Measurements from ENCODE around the gene ANKLE2. TPM values are rescaled to one million over a fixed set of nuclear protein-coding genes. Genes with fewer than 3 reads are reported as not detected.
A peak's percentile ranks its signal among the peaks of the same experiment; 100 is the strongest.

The ANKLE2 gene
- total and polyA plus RNA-seq, 2 of the 8 experiments (the other 6 are each of a cell fraction or from before 2014, with no cell fraction given) = 41.0 to 64.9 TPM

DNA sequence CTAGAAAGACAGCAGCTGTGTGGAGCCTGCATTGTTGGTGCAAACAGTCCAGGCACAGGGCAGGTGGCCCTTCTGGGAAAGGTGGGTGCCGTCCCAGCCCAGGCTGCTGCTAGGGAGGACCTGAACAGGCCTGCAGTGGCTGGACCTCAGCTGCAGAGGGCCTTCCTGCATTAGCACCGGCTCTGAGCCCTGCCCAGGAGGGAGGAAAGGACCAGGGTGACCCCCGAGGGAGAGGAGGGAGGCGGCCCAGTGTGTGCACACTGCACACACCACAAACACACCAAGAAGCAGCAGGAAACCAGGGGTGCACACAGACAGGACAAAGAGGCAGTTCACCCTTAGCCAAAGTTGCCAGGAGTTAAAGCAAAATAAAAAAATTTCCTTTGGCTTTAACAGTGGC, 59.0 kb downstream of the ANKLE2 start:
- Histone ChIP-seq H3K4ac (replicated peaks; ENCODE audit: insufficient read length, low read depth, low read length) (no peak overlapping the region), H3K23ac (ENCODE audit: insufficient read length) (no peak overlapping the region), H2BK120ac (replicated peaks; ENCODE audit: low read depth, low read length) (no peak overlapping the region), H3K79me1 (ENCODE audit: low read depth, low read length) (no peaks in the 10 kb centered on the region), H2BK15ac (ENCODE audit: low read length) (no peak overlapping the region), H2AFZ (ENCODE audit: low read length) (no peak overlapping the region), H3K27ac (ENCODE audit: low read depth, low read length) (no peak overlapping the region), H4K5ac (ENCODE audit: insufficient read length, low read depth, low read length) (no peak overlapping the region), H4K20me1 (replicated peaks in 1 of 2; ENCODE audit: control insufficient read depth in 1 of 2, insufficient read depth in 2 of 2, low read length in 2 of 2) (peaks cover 2 to 3% of the 10 kb centered on the region in 2 experiments), H3K79me2 (ENCODE audit: control insufficient read depth in 1 of 2, insufficient read depth in 2 of 2, low read length in 2 of 2) (no peaks in the 10 kb centered on the region), H2AK5ac (ENCODE audit: low read depth, low read length) (no peak overlapping the region), H3K18ac (ENCODE audit: extremely low read depth, low read length) (no peak overlapping the region), H3K9ac (replicated peaks in 1 of 4; ENCODE audit: extremely low read depth in 1 of 4, low read depth in 3 of 4, low read length in 3 of 4) (no peak overlapping the region), H3K23me2 (ENCODE audit: low read depth, low read length) (no peaks in the 10 kb centered on the region), H4K8ac (ENCODE audit: extremely low read depth, insufficient read depth, low read length) (no peak overlapping the region), H3K9me3 (ENCODE audit: insufficient read depth in 2 of 2, low read depth in 1 of 2, low read length in 1 of 2) (no peaks in the 10 kb centered on the region), H2BK12ac (ENCODE audit: low read depth, low read length) (no peak overlapping the region; the same call in 1 of the 2 replicates), H3K56ac (replicated peaks; ENCODE audit: insufficient read length, low read depth, low read length) (no peak overlapping the region), H3K27me3 (replicated peaks in 1 of 4; ENCODE audit: control insufficient read depth in 3 of 4, extremely low read depth in 1 of 4, insufficient read depth in 3 of 4, low read length in 3 of 4) (no peaks in the 10 kb centered on the region), H2BK20ac (ENCODE audit: low read length) (no peak overlapping the region), H3K36me3 (ENCODE audit: control insufficient read depth in 2 of 4, insufficient read depth in 4 of 4, low read length in 3 of 4) (peaks cover 2 to 16% (median 4%) of the 10 kb centered on the region in 4 experiments; a peak in 6 of 8 replicates), H4K91ac (replicated peaks; ENCODE audit: insufficient read length, low read length) (no peak overlapping the region), H3K14ac (ENCODE audit: insufficient read length) (no peak overlapping the region), H3K4me2 (ENCODE audit: insufficient read depth in 1 of 2, low read depth in 2 of 2, low read length in 2 of 2) (no peak overlapping the region), H3K4me1 (replicated peaks in 1 of 4; ENCODE audit: control insufficient read depth in 3 of 4, insufficient read depth in 4 of 4, low read length in 3 of 4) (no peaks in the 10 kb centered on the region; a peak in 1 of 7 replicates), H2BK5ac (ENCODE audit: low read depth, low read length) (no peak overlapping the region), H3K4me3 (ENCODE audit: extremely low read depth in 1 of 4, insufficient read depth in 2 of 4, low read depth in 3 of 4, low read length in 4 of 4) (no peak overlapping the region)
- DNase-seq (ENCODE audit: low read depth in 1 of 2, low spot score in 2 of 2) = no peak
- CTCF ChIA-PET (ENCODE audit: partially characterized antibody) = interaction anchor here (1.3 to 2.1 kb wide), 2 partner anchors 64 to 88 kb away, joined by 5 read pairs; no protein-coding TSS in a partner anchor
- WGBS, 2 experiments (ENCODE audit: extremely low coverage in 1 of 2, insufficient coverage in 1 of 2, insufficient read length in 1 of 2, insufficient replicate concordance in 2 of 2, low coverage in 1 of 2, low lambda C conversion rate in 2 of 2, missing lambda C conversion rate in 1 of 2) = 78% methylated on average over 4 of the region's 4 CpGs; no CpG with 5 or more reads in 1 of the 2 experiments
- POLR2A ChIA-PET (ENCODE audit: partially characterized antibody) = interaction anchor here (0.9 to 3.4 kb wide), 7 partner anchors 8 to 28 kb away, joined by 3 to 24 read pairs (median 5); partner anchors contain the start of gene PGAM5
- FAIRE-seq = no peak
- TF ChIP-seq RAD21 (IDR thresholded peaks at IDR 0.05 in 1 of 2, conservative IDR thresholded peaks at IDR 0.05 in 1 of 2; ENCODE audit: low read depth in 2 of 2, low read length in 2 of 2) = peak in 1 of 2 experiments; percentile 17; a peak in 1 of 4 replicates
- no peak for TF ChIP-seq TAF7 (optimal IDR thresholded peaks at IDR 0.05; ENCODE audit: borderline replicate concordance, low read depth, low read length)
- TF ChIP-seq, protein P1, sequence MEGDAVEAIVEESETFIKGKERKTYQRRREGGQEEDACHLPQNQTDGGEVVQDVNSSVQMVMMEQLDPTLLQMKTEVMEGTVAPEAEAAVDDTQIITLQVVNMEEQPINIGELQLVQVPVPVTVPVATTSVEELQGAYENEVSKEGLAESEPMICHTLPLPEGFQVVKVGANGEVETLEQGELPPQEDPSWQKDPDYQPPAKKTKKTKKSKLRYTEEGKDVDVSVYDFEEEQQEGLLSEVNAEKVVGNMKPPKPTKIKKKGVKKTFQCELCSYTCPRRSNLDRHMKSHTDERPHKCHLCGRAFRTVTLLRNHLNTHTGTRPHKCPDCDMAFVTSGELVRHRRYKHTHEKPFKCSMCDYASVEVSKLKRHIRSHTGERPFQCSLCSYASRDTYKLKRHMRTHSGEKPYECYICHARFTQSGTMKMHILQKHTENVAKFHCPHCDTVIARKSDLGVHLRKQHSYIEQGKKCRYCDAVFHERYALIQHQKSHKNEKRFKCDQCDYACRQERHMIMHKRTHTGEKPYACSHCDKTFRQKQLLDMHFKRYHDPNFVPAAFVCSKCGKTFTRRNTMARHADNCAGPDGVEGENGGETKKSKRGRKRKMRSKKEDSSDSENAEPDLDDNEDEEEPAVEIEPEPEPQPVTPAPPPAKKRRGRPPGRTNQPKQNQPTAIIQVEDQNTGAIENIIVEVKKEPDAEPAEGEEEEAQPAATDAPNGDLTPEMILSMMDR (IDR thresholded peaks at IDR 0.05; ENCODE audit: control extremely low read depth in 1 of 3, insufficient read depth in 1 of 3, low read depth in 1 of 3, low read length in 3 of 3) = peak in 2 of 3 experiments; percentile 28 to 40; a peak in 2 of 4 replicates

All from H1 (cell line).